Eye (tissue), 1 donor: ENCODE measurements around the gene PRR20G.

Source experiments
- DNase-seq: peaks from one replicate; pipeline ENCODE4 v3.0.0-alpha.2; 2015

The PRR20G gene

GRCh38 chr3:127262533-127262932 is 25.3 kb downstream of the PRR20G start:
- DNase-seq = no peak

- DNase-seq = no peak
Observed at GRCh38 chr3:127261925-127262324, 25.9 kb downstream of the PRR20G start.

- no peak for DNase-seq
Observed at GRCh38 chr3:127260826-127261555, 26.9 kb downstream of the PRR20G start.

DNA sequence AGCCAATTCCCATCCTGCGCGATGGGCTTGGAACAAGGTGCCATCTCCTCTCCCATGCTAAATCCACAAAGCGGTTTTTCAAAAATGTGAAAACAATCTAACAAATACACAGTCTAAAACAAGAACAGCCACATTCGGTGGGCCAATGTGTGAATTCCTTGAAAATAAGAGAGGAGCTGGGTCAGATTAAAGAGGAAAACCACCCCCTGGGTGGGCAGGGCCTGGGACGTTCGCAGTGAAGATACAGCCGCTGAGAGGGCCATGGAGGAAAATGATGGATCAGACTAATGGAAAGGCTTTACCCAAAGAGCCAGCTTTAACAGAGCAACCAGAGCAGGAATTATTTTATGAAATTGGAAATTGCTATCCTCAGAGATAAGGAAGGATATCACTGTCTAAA is 27.4 kb downstream of the PRR20G start:
- no peak for DNase-seq

DNA sequence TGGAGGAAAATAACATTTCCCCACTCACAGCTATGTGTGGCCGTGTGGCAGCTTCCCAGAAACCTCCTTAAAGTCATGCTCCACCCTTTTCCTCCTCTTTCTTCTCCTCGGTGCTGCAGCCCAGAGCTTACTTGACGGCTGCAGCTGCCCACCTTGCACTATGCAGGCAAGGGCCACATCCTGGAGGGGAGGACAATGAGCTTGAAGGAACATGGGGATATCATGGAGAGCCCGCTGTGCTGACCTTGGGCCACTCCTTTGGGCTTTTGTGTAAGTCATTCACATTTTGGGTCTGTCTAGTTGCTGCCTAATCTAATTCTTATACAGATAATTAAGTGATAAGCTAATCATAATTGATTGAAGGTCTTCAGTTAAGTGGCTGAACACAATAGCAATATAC is 28.0 kb downstream of the PRR20G start:
- DNase-seq = no peak

- DNase-seq = no peak
Observed at GRCh38 chr3:127258733-127259132, 29.1 kb downstream of the PRR20G start.

DNA sequence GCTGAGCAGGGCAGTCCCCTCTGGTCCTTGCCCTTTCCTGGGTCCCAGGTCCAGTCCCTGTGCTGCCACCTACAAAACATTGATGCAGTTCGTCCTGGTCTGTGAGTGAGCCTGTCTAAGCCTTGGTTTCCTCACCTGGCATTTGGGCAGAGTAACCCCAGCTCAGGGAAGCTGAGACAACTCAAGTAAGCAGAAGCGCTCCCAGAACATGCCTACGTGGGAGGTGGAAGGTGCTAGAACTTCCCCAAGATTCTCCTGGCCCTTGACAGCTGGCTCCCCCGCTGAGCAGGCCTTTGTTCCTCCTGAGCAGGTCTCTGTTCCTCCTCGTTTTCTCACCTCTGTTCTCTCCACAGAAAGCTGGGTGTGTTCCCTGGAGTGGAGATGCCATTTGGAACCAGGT is 30.5 kb downstream of the PRR20G start:
- DNase-seq = no peak

GRCh38 chr3:127256733-127257271 is 31.0 kb downstream of the PRR20G start:
- DNase-seq = no peak

GRCh38 chr3:127256138-127256537 is 31.7 kb downstream of the PRR20G start:
- no peak for DNase-seq

DNA sequence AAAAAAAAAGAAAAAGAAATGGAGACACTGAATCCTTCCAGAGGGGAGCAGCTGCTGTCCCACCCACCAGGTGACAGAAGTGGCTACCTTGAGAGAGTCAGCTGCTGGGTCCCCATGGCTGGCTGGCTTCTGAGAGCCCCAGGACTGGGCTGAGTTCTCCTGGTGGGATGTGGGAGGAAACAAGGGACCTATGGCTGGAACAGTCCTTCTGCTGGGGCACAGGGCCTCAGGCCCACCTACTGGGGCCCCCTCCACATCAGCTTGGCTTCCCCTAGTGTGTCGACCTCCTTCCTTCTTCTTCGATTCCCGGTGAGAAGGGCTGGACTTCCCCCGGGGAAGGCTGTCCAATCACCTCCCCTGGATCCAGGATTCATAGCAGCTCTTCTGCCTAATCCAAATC is 32.3 kb downstream of the PRR20G start:
- DNase-seq = no peak

DNA sequence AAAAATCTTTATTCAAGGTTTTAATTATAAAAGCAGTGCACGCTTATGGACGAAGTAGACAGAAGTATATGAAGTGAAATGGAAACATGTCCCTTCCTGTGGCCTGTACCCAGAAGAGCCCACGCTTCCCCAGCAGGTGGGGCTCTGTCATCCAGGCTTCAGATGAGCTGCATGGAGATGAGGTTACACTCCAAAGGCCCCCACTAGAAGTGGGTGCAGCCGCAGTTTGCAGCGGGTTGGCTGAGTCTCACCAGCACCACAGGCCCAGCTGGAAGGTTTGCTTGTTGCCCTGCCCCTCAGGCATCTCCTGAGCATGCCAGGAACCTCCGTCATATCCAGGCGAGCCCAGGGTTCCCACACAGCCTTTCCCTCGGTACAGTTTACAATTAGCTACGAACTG is 33.1 kb downstream of the PRR20G start:
- DNase-seq = peak; percentile 56

DNA sequence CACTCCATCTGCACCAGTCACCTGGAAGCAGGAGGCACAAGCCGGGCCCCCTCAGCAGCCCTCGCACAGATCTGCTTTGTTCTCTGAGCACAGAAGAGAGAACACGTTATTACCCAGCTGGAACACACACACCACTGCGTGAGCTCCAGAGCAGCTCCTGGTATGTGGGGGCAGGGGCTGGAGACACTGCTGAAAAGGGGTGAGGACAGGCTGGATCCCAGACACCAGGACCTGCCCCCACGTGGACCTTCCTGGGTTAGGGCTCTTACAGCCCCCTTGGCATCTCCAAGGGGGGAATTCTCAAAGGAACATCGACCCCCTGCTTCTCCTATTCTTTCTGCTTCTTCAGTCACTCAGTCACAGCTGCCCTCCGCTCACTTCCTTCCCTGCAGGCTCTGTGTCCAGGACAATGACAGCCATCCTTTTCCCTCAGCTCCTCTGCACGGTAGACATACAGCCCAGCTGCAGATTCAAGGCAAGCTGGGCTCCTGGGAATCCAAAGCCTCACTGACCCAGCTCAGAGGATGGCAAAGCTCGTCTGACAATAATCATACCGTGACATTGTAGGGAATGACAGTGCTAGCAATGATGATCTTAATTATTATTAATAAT is 33.7 kb downstream of the PRR20G start:
- peak; percentile 73 for DNase-seq

DNA sequence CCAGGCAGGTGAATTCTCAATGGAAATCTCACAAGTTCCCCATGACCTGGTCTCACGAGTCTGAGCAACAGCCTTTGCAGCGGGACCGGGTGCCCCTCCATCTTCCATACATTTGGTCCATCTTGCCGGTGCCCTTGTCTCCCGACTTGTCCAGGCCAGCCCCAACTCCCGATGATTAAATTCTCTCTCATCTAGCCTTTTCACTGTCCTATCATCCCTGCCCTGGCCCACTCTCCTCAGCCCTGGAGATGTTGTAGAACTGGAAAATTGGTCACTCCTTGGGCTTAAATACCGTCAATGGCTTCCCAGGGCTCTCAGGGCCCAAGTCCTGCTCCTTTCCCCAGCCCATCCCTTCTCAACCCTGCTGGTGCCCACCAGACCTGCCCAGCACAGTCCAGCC is 34.4 kb downstream of the PRR20G start:
- no peak for DNase-seq

DNA sequence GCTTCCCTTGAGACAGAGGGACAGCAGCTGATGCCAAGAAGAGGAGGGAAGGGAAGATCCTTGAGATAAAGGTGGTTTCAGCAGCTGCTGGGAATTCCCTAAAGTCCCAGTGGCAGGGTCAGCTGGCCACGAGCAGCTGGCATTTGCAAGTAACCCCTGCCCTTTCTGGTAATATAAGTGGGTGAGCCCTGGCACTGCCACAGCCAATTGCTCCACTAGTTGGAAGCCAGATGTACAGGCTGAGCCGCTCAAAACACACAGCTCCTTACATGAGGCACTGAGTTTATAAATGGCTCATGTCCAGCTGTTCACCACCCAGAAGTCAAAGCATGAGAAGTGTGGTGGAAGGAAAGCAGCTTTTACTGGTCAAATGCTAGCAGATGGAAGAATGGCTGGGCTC is 35.4 kb downstream of the PRR20G start:
- no peak for DNase-seq

DNA sequence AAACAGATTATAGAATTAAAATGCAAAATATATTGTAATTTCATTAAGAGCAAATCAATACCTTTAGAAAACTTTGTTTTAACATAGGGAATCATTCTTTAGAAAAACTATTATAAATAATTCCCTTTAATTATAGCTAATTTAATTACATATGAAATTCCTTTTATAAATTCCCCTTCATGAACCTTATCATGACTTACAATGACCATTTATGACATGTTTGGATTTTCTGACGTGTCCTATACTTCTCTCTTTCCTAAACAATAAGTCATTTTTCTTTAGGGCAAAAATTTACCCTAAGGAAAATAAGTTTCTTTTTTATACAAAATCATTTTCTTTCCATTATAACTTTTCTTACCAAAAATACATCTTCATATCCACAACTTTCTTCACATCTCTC is 37.8 kb downstream of the PRR20G start:
- no peak for DNase-seq

GRCh38 chr3:127247292-127247691 is 40.6 kb downstream of the PRR20G start:
- DNase-seq = no peak

DNA sequence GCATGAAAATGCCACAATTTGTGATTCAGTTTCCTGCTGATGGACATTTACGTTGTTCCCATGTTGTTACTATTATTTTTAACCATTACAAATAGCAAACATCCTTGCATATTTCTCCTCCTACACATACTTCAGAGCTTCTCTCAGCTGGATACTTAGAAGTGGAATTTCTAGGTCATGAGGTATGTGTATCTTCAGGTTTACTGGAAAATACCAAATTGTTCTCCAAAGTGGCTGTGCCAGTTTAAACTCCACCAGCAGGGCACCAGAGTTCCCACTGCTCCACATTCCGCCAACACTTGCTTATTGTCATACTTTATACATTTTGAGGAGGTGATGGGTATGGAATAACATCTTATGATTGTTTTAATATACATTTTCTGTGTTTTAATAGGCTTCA is 49.2 kb downstream of the PRR20G start:
- no peak for DNase-seq

GRCh38 chr3:127237835-127238234 is 50.0 kb downstream of the PRR20G start:
- DNase-seq = no peak

DNA sequence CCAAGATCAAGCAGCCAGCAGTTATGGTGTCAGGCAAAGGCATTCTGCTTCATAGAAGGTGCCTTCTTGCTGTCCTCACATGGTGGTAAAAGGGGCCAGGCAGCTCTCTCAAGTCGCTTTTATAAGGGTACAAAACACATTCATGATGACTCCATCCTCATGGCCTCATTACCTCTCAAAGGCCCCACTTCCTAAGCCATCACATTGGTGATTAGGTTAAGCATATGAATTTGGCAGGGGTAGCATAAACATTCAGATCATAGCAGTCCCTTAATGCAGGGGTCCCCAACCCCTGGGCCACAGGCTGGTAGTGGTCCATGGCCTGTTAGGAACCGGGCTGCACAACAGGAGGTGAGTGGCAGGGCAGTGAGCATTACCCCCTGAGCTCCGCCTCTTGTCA is 52.1 kb downstream of the PRR20G start:
- DNase-seq = no peak

- no peak for DNase-seq
Observed at GRCh38 chr3:127234778-127235177, 53.1 kb downstream of the PRR20G start.
